ENCODE data around the gene SEL1L. TPM values are rescaled to one million over a fixed set of nuclear protein-coding genes. Genes with fewer than 3 reads are reported as not detected.
"Not testable (repeated sequence)": the region's sequence is repeated elsewhere in the genome, so short reads cannot be mapped to it uniquely, and the experiment has no call there.

Gene SEL1L
- total and polyA plus RNA-seq, 2 donors (not counting 3 experiments of a cell fraction or from before 2014, with no cell fraction given): 15.0 to 95.0 TPM

GRCh38 chr14:81464253-81465002 is 69.2 kb downstream of the SEL1L start:
- peak; percentile 84 for FAIRE-seq

GRCh38 chr14:81462356-81462755 is 71.3 kb downstream of the SEL1L start:
- dilution Hi-C loops (cut with MboI; ENCODE audit: extremely low pct_ligation_motif_present, low sequenced_read_pairs); H2AFZ ChIP-seq (ENCODE audit: low read depth, low read length); H3K36me3 ChIP-seq (ENCODE audit: control insufficient read depth in 2 of 2, extremely low read depth in 1 of 2, insufficient read depth in 2 of 2, low read length in 2 of 2); FAIRE-seq; BruUV-seq (replicated peaks); H3K27me3 ChIP-seq (ENCODE audit: control insufficient read depth in 2 of 2, insufficient read depth in 2 of 2, low read length in 2 of 2); H3K4me1 ChIP-seq (ENCODE audit: control insufficient read depth, extremely low read depth, insufficient read depth, low read length); CTCF ChIA-PET; H4K20me1 ChIP-seq (replicated peaks; ENCODE audit: control insufficient read depth, extremely low read depth, insufficient read depth, low read length); H3K4me2 ChIP-seq (ENCODE audit: insufficient read depth, low read length); DNase-seq (ENCODE audit: low read depth, low spot score); H3K27ac ChIP-seq (ENCODE audit: insufficient read depth, low read depth, low read length); H3K9ac ChIP-seq (replicated peaks; ENCODE audit: extremely low read depth, insufficient read depth, low read length); H3K79me2 ChIP-seq (ENCODE audit: control insufficient read depth, insufficient read depth, low read length); POLR2A ChIA-PET; H3K9me1 ChIP-seq (replicated peaks; ENCODE audit: control insufficient read depth, extremely low read depth, insufficient read depth, low read length); H3K4me3 ChIP-seq (replicated peaks in 1 of 3; ENCODE audit: insufficient read depth in 1 of 3, low read depth in 1 of 3, low read length in 3 of 3); H3K9me3 ChIP-seq (replicated peaks; ENCODE audit: control insufficient read depth, insufficient read depth, low read length): not testable (repeated sequence)
- intact Hi-C loops (cut with micrococcal nuclease): loop anchor here (5.0 kb wide), 1 partner anchor 475 kb away; no protein-coding TSS in a partner anchor

More at GRCh38 chr14:81464253-81465002, 69.2 kb downstream of the SEL1L start:
- no peaks in the 10 kb centered on the region for H3K9me3 ChIP-seq (replicated peaks; ENCODE audit: control insufficient read depth, insufficient read depth, low read length)
- H2AFZ ChIP-seq (ENCODE audit: low read depth, low read length): peak overlapping the region; percentile 88
- no peaks in the 10 kb centered on the region for H3K9me1 ChIP-seq (replicated peaks; ENCODE audit: control insufficient read depth, extremely low read depth, insufficient read depth, low read length)
- H3K27ac ChIP-seq (ENCODE audit: insufficient read depth, low read depth, low read length): no peak overlapping the region
- dilution Hi-C loops (cut with MboI; ENCODE audit: extremely low pct_ligation_motif_present, low sequenced_read_pairs) (no loop called here), intact Hi-C loops (cut with micrococcal nuclease) (loop anchor here (1.0 to 5.0 kb wide), 3 partner anchors 245 to 510 kb away; no protein-coding TSS in a partner anchor)
- TF ChIP-seq CTCF (IDR thresholded peaks at IDR 0.05; ENCODE audit: extremely low read depth in 1 of 2, insufficient read depth in 1 of 2, low read depth in 1 of 2, low read length in 2 of 2) (peak; percentile 68 to 82), GATA2 (IDR thresholded peaks at IDR 0.05; ENCODE audit: insufficient read depth, insufficient read length, low read depth, low read length) (peak; percentile 14), POLR2A (IDR thresholded peaks at IDR 0.05; ENCODE audit: low read depth, low read length) (no peak)
- no peaks in the 10 kb centered on the region for H3K36me3 ChIP-seq (ENCODE audit: control insufficient read depth in 2 of 2, extremely low read depth in 1 of 2, insufficient read depth in 2 of 2, low read length in 2 of 2)
- peak overlapping the region; percentile 25 for H3K9ac ChIP-seq (replicated peaks; ENCODE audit: extremely low read depth, insufficient read depth, low read length)
- CTCF ChIA-PET: interaction anchor here (0.7 to 4.1 kb wide), 24 partner anchors 8 to 515 kb away, joined by 3 to 75 read pairs (median 4); partner anchors contain the start of genes SEL1L and TSHR
- no peaks in the 10 kb centered on the region for H3K79me2 ChIP-seq (ENCODE audit: control insufficient read depth, insufficient read depth, low read length)
- peak; percentile 79 for DNase-seq (ENCODE audit: low read depth, low spot score)
- H4K20me1 ChIP-seq (replicated peaks; ENCODE audit: control insufficient read depth, extremely low read depth, insufficient read depth, low read length): no peaks in the 10 kb centered on the region
- peak overlapping the region; percentile 88 for H3K4me2 ChIP-seq (ENCODE audit: insufficient read depth, low read length)
- H3K4me1 ChIP-seq (ENCODE audit: control insufficient read depth, extremely low read depth, insufficient read depth, low read length): no peaks in the 10 kb centered on the region
- peak overlapping the region; percentile 38 to 86 (median 41) for H3K4me3 ChIP-seq (replicated peaks in 1 of 3; ENCODE audit: insufficient read depth in 1 of 3, low read depth in 1 of 3, low read length in 3 of 3)
- no peaks in the 10 kb centered on the region for H3K27me3 ChIP-seq (ENCODE audit: control insufficient read depth in 2 of 2, insufficient read depth in 2 of 2, low read length in 2 of 2)
- BruUV-seq (replicated peaks): no TSS peak
- POLR2A ChIA-PET: interaction anchor here (0.6 kb wide), 1 partner anchor 245 kb away, joined by 4 read pairs; no protein-coding TSS in a partner anchor

Data from endothelial cell of umbilical vein (primary cell).